ENCODE measurements around the gene NOL12. TPM values are rescaled to one million over a fixed set of nuclear protein-coding genes. Genes with fewer than 3 reads are reported as not detected.

NOL12 gene
- total RNA-seq, 1 donor from 2014 or later = 18.1 TPM

GRCh38 chr22:37658133-37659065 is 27.7 kb upstream of the NOL12 start, which contains the start of gene PDXP:
Gene PDXP, plus strand, starts transcription at chr22:37658723. Its CDS starts 60 bp downstream, at chr22:37658783.
- Mint-ChIP-seq H3K4me3 (ENCODE audit: unreplicated experiment) (peak within 1 kb of the TSS; percentile 87), H3K36me3 (ENCODE audit: low read depth, unreplicated experiment) (peaks cover 5% of the 10 kb centered on the region), H3K27me3 (ENCODE audit: low read depth, unreplicated experiment) (no peaks in the 10 kb centered on the region), H3K9me3 (ENCODE audit: unreplicated experiment) (no peaks in the 10 kb centered on the region), H3K27ac (ENCODE audit: unreplicated experiment) (peak within 1 kb of the TSS; percentile 95), H3K4me1 (ENCODE audit: low read depth, unreplicated experiment) (peaks cover 15% of the 10 kb centered on the region)
- peak within 1 kb of the TSS; percentile 53 for H3K4me3 ChIP-seq (ENCODE audit: insufficient read depth, low read depth, low read length)
- H3K9ac ChIP-seq (ENCODE audit: low read length) = peak within 1 kb of the TSS; percentile 79
- DNase-seq (ENCODE audit: low read depth) (peak; percentile 100), FAIRE-seq (peak; percentile 87)
- no peaks in the 10 kb centered on the region for H3K27me3 ChIP-seq (ENCODE audit: insufficient read depth, low read length)
- H3K79me2 ChIP-seq (ENCODE audit: insufficient read depth, low read length) = peaks cover 39% of the 10 kb centered on the region
- peak within 1 kb of the TSS; percentile 85 for H3K4me2 ChIP-seq (ENCODE audit: low read length)
- peak within 1 kb of the TSS; percentile 84 for H2AFZ ChIP-seq (ENCODE audit: low read depth, low read length)
- H3K36me3 ChIP-seq (ENCODE audit: insufficient read depth, low read length) = no peaks in the 10 kb centered on the region
- peaks cover 28% of the 10 kb centered on the region for H3K4me1 ChIP-seq (ENCODE audit: insufficient read depth, low read length)
- peak within 1 kb of the TSS; percentile 58 for H3K27ac ChIP-seq (ENCODE audit: low read depth, low read length)
- H4K20me1 ChIP-seq (ENCODE audit: insufficient read depth, low read length) = peaks cover 32% of the 10 kb centered on the region
- no peaks in the 10 kb centered on the region for H3K9me3 ChIP-seq (ENCODE audit: insufficient read depth, low read depth, low read length)
- no peak for TF ChIP-seq EZH2 (IDR thresholded peaks at IDR 0.05; ENCODE audit: insufficient read depth, low read length)
- TF ChIP-seq CTCF (IDR thresholded peaks at IDR 0.05; ENCODE audit: insufficient read depth, low read depth, low read length) = no peak

GRCh38 chr22:37659066-37659896 is 26.9 kb upstream of the NOL12 start:
- Histone ChIP-seq H3K4me3 (ENCODE audit: insufficient read depth, low read depth, low read length) (peak overlapping the region; percentile 53), H3K27ac (ENCODE audit: low read depth, low read length) (no peak overlapping the region), H3K4me1 (ENCODE audit: insufficient read depth, low read length) (peaks cover 28% of the 10 kb centered on the region), H3K79me2 (ENCODE audit: insufficient read depth, low read length) (peaks cover 47% of the 10 kb centered on the region), H3K27me3 (ENCODE audit: insufficient read depth, low read length) (no peaks in the 10 kb centered on the region), H3K4me2 (ENCODE audit: low read length) (peak overlapping the region; percentile 85), H2AFZ (ENCODE audit: low read depth, low read length) (peak overlapping the region; percentile 75), H3K9me3 (ENCODE audit: insufficient read depth, low read depth, low read length) (no peaks in the 10 kb centered on the region), H3K36me3 (ENCODE audit: insufficient read depth, low read length) (no peaks in the 10 kb centered on the region), H4K20me1 (ENCODE audit: insufficient read depth, low read length) (peaks cover 38% of the 10 kb centered on the region), H3K9ac (ENCODE audit: low read length) (peak overlapping the region; percentile 79)
- no peak for FAIRE-seq
- DNase-seq (ENCODE audit: low read depth) = no peak
- no peaks in the 10 kb centered on the region for H3K9me3 Mint-ChIP-seq (ENCODE audit: unreplicated experiment)
- peaks cover 5% of the 10 kb centered on the region for H3K36me3 Mint-ChIP-seq (ENCODE audit: low read depth, unreplicated experiment)
- peak overlapping the region; percentile 34 for H3K27ac Mint-ChIP-seq (ENCODE audit: unreplicated experiment)
- H3K27me3 Mint-ChIP-seq (ENCODE audit: low read depth, unreplicated experiment) = no peaks in the 10 kb centered on the region
- H3K4me1 Mint-ChIP-seq (ENCODE audit: low read depth, unreplicated experiment) = peaks cover 15% of the 10 kb centered on the region
- peak overlapping the region; percentile 87 for H3K4me3 Mint-ChIP-seq (ENCODE audit: unreplicated experiment)
- TF ChIP-seq EZH2 (IDR thresholded peaks at IDR 0.05; ENCODE audit: insufficient read depth, low read length) = no peak
- TF ChIP-seq CTCF (IDR thresholded peaks at IDR 0.05; ENCODE audit: insufficient read depth, low read depth, low read length) = no peak

Measured in astrocyte (in vitro differentiated cells and primary cell).